Type B pancreatic cell (in vitro differentiated cells): Measurements from ENCODE around the gene ZNF33B. TPM values are rescaled to one million over a fixed set of nuclear protein-coding genes. Genes with fewer than 3 reads are reported as not detected.

Experiments
- DNase-seq: peaks from one replicate; pipeline ENCODE4 v3.0.0; 2021; ENCODE audit warnings: mixed read lengths; ENCODE audit not compliant: unreplicated experiment; ENCODE audit errors: extremely low spot score
- H3K27ac Mint-ChIP-seq: 2 replicates; pipeline ENCODE4 v1.8.0; 2021; ENCODE audit warnings: mild to moderate bottlenecking, mixed read lengths
- H3K27me3 Mint-ChIP-seq: 2 replicates; pipeline ENCODE4 v1.8.0; 2021; ENCODE audit warnings: mixed read lengths
- H3K36me3 Mint-ChIP-seq: 2 replicates; pipeline ENCODE4 v1.8.0; 2021; ENCODE audit warnings: mixed read lengths
- H3K4me1 Mint-ChIP-seq: one replicate; pipeline ENCODE4 v1.8.0; 2021; ENCODE audit warnings: mixed read lengths; ENCODE audit not compliant: unreplicated experiment
- H3K4me3 Mint-ChIP-seq: 2 replicates; pipeline ENCODE4 v1.8.0; 2021; ENCODE audit warnings: mild to moderate bottlenecking, mixed read lengths
- H3K9me3 Mint-ChIP-seq: 2 replicates; pipeline ENCODE4 v1.8.0; 2021; ENCODE audit warnings: mixed read lengths
- total RNA-seq: library from RNA; stranded (reverse); gene quantifications from 2 replicates; pipeline ENCODE4 v1.2.1, GENCODE V29; 2021; ENCODE audit warnings: low replicate concordance
- TF ChIP-seq, protein P1 (sequence below): fragments of 200-600 bp; sonication (generic); conservative IDR thresholded peaks from 2 replicates; pipeline ENCODE4 v1.5.0; 2021; ENCODE audit warnings: antibody characterized with exemption, mild to moderate bottlenecking

The ZNF33B gene
- total RNA-seq, 1 donor from 2014 or later, result 39.3 TPM

GRCh38 chr10:42650374-42650773, 12.0 kb upstream of the ZNF33B start:
- Mint-ChIP-seq H3K27ac (no peak overlapping the region), H3K4me3 (no peak overlapping the region), H3K4me1 (peaks cover 6% of the 10 kb centered on the region), H3K36me3 (no peaks in the 10 kb centered on the region), H3K9me3 (peaks cover 22% of the 10 kb centered on the region), H3K27me3 (peaks cover 3% of the 10 kb centered on the region)
- TF ChIP-seq, protein P1, sequence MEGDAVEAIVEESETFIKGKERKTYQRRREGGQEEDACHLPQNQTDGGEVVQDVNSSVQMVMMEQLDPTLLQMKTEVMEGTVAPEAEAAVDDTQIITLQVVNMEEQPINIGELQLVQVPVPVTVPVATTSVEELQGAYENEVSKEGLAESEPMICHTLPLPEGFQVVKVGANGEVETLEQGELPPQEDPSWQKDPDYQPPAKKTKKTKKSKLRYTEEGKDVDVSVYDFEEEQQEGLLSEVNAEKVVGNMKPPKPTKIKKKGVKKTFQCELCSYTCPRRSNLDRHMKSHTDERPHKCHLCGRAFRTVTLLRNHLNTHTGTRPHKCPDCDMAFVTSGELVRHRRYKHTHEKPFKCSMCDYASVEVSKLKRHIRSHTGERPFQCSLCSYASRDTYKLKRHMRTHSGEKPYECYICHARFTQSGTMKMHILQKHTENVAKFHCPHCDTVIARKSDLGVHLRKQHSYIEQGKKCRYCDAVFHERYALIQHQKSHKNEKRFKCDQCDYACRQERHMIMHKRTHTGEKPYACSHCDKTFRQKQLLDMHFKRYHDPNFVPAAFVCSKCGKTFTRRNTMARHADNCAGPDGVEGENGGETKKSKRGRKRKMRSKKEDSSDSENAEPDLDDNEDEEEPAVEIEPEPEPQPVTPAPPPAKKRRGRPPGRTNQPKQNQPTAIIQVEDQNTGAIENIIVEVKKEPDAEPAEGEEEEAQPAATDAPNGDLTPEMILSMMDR, result no peak
- no peak for DNase-seq

DNA sequence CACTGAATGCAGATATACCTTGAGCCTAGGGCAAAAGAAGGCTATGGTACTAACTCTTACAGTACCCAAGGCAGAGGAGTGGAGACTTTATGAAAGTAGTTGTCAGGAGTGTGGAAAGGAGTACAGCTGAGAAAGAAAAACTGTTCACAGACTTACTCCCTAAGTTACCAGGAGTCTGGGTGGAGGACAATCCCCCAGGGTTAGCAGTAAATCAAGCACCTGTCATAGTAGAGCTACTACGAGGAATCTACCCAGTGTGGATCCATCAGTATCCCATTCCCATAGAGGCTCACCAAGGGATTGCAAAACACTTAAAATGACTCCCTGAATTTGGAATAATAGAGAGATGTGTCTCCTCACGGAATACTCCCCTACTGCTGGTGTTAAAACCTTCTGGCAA, 10.1 kb upstream of the ZNF33B start:
- Mint-ChIP-seq H3K4me1 (peaks cover 6% of the 10 kb centered on the region), H3K4me3 (no peak overlapping the region), H3K27me3 (peaks cover 3% of the 10 kb centered on the region), H3K36me3 (no peaks in the 10 kb centered on the region), H3K27ac (no peak overlapping the region), H3K9me3 (peaks cover 22% of the 10 kb centered on the region)
- DNase-seq, result no peak
- TF ChIP-seq, protein P1, result no peak

- DNase-seq, result no peak
- H3K36me3 Mint-ChIP-seq, result no peaks in the 10 kb centered on the region
These were observed 8.6 kb upstream of the ZNF33B start for GRCh38 chr10:42646687-42647640.

GRCh38 chr10:42646214-42646613, 7.8 kb upstream of the ZNF33B start:
- Mint-ChIP-seq H3K27ac (peak overlapping the region; percentile 85), H3K36me3 (no peaks in the 10 kb centered on the region), H3K9me3 (peaks cover 22% of the 10 kb centered on the region)

More at GRCh38 chr10:42646687-42647640, 8.6 kb upstream of the ZNF33B start:
- peaks cover 22% of the 10 kb centered on the region for H3K9me3 Mint-ChIP-seq
- peak overlapping the region; percentile 85 for H3K27ac Mint-ChIP-seq
- H3K4me1 Mint-ChIP-seq, result peaks cover 6% of the 10 kb centered on the region
- peak overlapping the region; percentile 59 for H3K4me3 Mint-ChIP-seq
- H3K27me3 Mint-ChIP-seq, result no peaks in the 10 kb centered on the region
- TF ChIP-seq, protein P1, result no peak

DNA sequence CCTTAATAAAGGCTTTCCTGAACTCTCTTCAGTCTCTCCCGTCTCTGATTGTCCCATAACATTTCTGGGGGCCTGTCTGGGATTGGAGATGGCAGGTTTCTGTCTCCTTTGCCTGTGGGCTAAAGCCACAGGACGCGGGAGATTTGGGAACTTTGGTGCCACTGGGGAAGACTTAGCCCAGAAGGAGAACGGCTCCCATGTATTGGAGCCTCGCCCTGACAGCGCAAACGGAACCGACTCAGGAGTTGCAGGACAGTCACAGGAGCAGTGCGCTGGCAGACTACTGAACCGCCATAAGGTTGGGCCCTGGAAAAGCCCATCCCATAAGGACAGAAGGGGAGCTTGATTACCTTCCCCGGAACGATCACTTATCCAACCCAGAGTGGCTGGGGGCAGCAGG, 7.1 kb upstream of the ZNF33B start:
- Mint-ChIP-seq H3K4me1 (peaks cover 6% of the 10 kb centered on the region), H3K27ac (peak overlapping the region; percentile 77), H3K36me3 (no peaks in the 10 kb centered on the region), H3K9me3 (peaks cover 25% of the 10 kb centered on the region), H3K27me3 (no peaks in the 10 kb centered on the region), H3K4me3 (no peak overlapping the region)
- TF ChIP-seq, protein P1, result no peak
- no peak for DNase-seq

More at GRCh38 chr10:42646214-42646613, 7.8 kb upstream of the ZNF33B start:
- no peaks in the 10 kb centered on the region for H3K27me3 Mint-ChIP-seq
- DNase-seq, result no peak
- H3K4me1 Mint-ChIP-seq, result peaks cover 6% of the 10 kb centered on the region
- no peak overlapping the region for H3K4me3 Mint-ChIP-seq
- TF ChIP-seq, protein P1, result no peak
